ENCODE measurements around the gene LSM6. TPM values are rescaled to one million over a fixed set of nuclear protein-coding genes. Genes with fewer than 3 reads are reported as not detected.

LSM6 gene
- total RNA-seq, 1 experiment from 2014 or later = 78.3 TPM

DNA sequence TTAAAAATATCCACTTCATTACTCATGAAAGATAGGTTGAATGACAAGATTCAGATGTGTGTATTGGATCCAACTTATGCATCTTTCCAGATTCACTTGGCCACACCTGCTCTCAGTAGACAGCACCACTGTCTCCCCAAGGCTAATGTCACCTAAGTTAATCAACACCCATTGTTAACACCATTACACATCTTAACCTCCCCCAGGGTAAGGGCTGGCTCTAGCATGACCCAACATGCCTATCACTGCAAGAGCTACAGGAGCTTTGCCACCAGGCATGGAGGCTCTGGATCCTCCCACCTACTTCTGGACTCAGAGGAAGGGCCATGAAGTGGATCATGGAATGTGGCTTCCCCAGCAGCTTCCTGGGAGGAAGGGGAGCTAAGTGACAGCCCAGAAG, 32.8 kb upstream of the LSM6 start:
- H3K18ac ChIP-seq (ENCODE audit: insufficient read length, low read depth, low read length) = no peak overlapping the region
- H3K79me2 ChIP-seq (ENCODE audit: insufficient read depth, low read length) = no peaks in the 10 kb centered on the region
- H2BK15ac ChIP-seq (ENCODE audit: low read depth, low read length) = no peak overlapping the region
- TF ChIP-seq, protein P1, sequence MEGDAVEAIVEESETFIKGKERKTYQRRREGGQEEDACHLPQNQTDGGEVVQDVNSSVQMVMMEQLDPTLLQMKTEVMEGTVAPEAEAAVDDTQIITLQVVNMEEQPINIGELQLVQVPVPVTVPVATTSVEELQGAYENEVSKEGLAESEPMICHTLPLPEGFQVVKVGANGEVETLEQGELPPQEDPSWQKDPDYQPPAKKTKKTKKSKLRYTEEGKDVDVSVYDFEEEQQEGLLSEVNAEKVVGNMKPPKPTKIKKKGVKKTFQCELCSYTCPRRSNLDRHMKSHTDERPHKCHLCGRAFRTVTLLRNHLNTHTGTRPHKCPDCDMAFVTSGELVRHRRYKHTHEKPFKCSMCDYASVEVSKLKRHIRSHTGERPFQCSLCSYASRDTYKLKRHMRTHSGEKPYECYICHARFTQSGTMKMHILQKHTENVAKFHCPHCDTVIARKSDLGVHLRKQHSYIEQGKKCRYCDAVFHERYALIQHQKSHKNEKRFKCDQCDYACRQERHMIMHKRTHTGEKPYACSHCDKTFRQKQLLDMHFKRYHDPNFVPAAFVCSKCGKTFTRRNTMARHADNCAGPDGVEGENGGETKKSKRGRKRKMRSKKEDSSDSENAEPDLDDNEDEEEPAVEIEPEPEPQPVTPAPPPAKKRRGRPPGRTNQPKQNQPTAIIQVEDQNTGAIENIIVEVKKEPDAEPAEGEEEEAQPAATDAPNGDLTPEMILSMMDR (conservative IDR thresholded peaks at IDR 0.05) = no peak
- Mint-ChIP-seq H3K27me3 (ENCODE audit: low read depth) (no peaks in the 10 kb centered on the region), H3K36me3 (ENCODE audit: insufficient read depth in 1 of 3, low read depth in 3 of 3) (no peaks in the 10 kb centered on the region), H3K27ac (peak overlapping the region in 1 of 3 experiments; percentile 62; a peak in 1 of 7 replicates), H3K4me3 (no peak overlapping the region), H3K9me3 (no peaks in the 10 kb centered on the region), H3K4me1 (no peaks in the 10 kb centered on the region)
- H3K27ac ChIP-seq (ENCODE audit: insufficient read length, low read depth, low read length) = no peak overlapping the region
- no peaks in the 10 kb centered on the region for H4K20me1 ChIP-seq (ENCODE audit: control insufficient read depth, insufficient read depth, insufficient read length)
- H3K9me3 ChIP-seq (ENCODE audit: control insufficient read depth, low read depth, low read length) = no peaks in the 10 kb centered on the region
- no peak overlapping the region for H4K8ac ChIP-seq (replicated peaks; ENCODE audit: insufficient read length, low read depth, low read length)
- H3K23ac ChIP-seq (ENCODE audit: insufficient read length, low read depth, low read length) = no peak overlapping the region
- H3K23me2 ChIP-seq (ENCODE audit: insufficient read length, low read depth, low read length, poor library complexity, severe bottlenecking) = no peaks in the 10 kb centered on the region
- no peak overlapping the region for H2AFZ ChIP-seq (ENCODE audit: low read length)
- no peaks in the 10 kb centered on the region for H3K79me1 ChIP-seq (ENCODE audit: insufficient read depth, low read depth, low read length, poor library complexity, severe bottlenecking)
- no peak overlapping the region for H4K91ac ChIP-seq (ENCODE audit: insufficient read length, low read depth, low read length)
- no peak overlapping the region for H2BK20ac ChIP-seq (ENCODE audit: low read depth, low read length, poor library complexity, severe bottlenecking)
- no peak overlapping the region for H3K4ac ChIP-seq (ENCODE audit: low read depth, low read length)
- H2BK5ac ChIP-seq (ENCODE audit: insufficient read length, low read length) = no peak overlapping the region
- no peak overlapping the region for H3T11ph ChIP-seq (ENCODE audit: low read length)
- H4K5ac ChIP-seq (ENCODE audit: insufficient read length, low read depth, low read length) = no peak overlapping the region
- no peak overlapping the region for H3K9ac ChIP-seq (ENCODE audit: extremely low read depth, insufficient read length, low read length)
- no peak for DNase-seq
- H2BK12ac ChIP-seq (ENCODE audit: insufficient read length, low read depth, low read length) = no peak overlapping the region
- no peaks in the 10 kb centered on the region for H3K4me1 ChIP-seq (ENCODE audit: insufficient read depth, low read length)
- no peak overlapping the region for H2BK120ac ChIP-seq (ENCODE audit: low read depth, low read length, poor library complexity, severe bottlenecking)
- no peak overlapping the region for H3K56ac ChIP-seq (ENCODE audit: insufficient read length, low read depth, low read length)
- no peak overlapping the region for H3K14ac ChIP-seq (ENCODE audit: insufficient read depth, low read length)
- no peak overlapping the region for H2AK5ac ChIP-seq (ENCODE audit: insufficient read length, low read length)
- no peaks in the 10 kb centered on the region for H3K27me3 ChIP-seq (ENCODE audit: insufficient read depth, low read length)
- H3K4me2 ChIP-seq (ENCODE audit: insufficient read depth, insufficient read length, low read length) = no peak overlapping the region
